Neural progenitor cell (in vitro differentiated cells): ENCODE measurements around the gene FAM13C.

Experiments used
- EZH2 ChIP-seq: fragments of 200-600 bp; sonication (generic); IDR thresholded peaks from 2 replicates; pipeline ENCODE4 v1.6.1; 2017; ENCODE audit warnings: antibody characterized with exemption, mild to moderate bottlenecking, moderate library complexity
- TF ChIP-seq, protein P1 (sequence below): fragments of 200-600 bp; sonication (generic); IDR thresholded peaks from 2 replicates; pipeline ENCODE4 v1.5.1; 2017; ENCODE audit warnings: antibody characterized with exemption, mild to moderate bottlenecking

DNA sequence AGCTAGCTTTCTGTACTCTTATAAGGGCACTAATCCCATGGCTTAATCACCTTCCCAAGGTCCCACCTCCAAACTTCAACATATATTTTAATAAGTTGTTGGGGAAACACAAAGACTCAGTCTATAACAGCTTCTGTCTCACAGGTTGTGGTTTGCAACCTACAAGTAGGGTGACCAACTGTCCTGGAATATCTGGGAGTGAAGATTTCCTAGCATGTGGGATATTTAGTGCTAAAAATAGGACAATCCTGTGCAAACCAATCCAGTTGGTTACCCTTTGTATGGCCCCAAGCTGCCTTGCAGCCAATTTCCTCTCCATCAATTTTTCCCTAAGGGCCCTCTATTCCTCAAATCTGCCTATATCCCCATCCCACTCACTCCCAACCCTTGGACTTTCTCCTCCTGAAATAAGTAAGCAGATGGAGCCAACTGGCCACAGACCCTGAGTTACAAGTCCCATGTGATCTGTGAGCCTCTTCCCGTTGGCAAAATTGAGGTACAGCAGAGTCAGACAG lies 82.3 kb downstream of the FAM13C start:
- TF ChIP-seq, protein P1, sequence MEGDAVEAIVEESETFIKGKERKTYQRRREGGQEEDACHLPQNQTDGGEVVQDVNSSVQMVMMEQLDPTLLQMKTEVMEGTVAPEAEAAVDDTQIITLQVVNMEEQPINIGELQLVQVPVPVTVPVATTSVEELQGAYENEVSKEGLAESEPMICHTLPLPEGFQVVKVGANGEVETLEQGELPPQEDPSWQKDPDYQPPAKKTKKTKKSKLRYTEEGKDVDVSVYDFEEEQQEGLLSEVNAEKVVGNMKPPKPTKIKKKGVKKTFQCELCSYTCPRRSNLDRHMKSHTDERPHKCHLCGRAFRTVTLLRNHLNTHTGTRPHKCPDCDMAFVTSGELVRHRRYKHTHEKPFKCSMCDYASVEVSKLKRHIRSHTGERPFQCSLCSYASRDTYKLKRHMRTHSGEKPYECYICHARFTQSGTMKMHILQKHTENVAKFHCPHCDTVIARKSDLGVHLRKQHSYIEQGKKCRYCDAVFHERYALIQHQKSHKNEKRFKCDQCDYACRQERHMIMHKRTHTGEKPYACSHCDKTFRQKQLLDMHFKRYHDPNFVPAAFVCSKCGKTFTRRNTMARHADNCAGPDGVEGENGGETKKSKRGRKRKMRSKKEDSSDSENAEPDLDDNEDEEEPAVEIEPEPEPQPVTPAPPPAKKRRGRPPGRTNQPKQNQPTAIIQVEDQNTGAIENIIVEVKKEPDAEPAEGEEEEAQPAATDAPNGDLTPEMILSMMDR: no peak
- TF ChIP-seq EZH2: no peak
